HG02981 (cell line): ENCODE measurements around the gene GABRR2.
"Not testable (repeated sequence)": the region's sequence is repeated elsewhere in the genome, so short reads cannot be mapped to it uniquely, and the experiment has no call there.

Experiments
- ATAC-seq: cut with Tn5 transposase; IDR thresholded peaks from one replicate; pipeline ENCODE4 v1.9.1; 2021; ENCODE audit warnings: mild to moderate bottlenecking, moderate library complexity; ENCODE audit not compliant: unreplicated experiment

The GABRR2 gene

DNA sequence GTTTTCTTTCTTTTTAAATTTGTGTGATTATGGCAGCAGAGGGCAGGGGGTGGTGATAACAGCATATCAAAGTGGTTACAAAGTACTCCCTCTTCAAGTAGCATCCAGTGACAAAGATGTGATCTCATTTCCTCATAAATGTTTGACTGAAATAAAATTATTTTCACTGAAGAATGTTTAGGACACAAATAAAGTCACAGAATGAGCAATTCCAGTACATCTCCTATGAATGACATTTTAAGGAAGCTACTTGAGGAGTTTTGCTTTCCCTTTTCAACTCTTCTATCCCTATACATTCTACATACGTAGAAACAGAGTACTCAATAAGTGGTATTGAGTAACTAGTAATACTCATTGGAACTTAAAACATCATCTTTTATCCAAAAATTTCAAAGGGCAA is 13.9 kb upstream of the GABRR2 start:
- ATAC-seq: no peak

- no peak for ATAC-seq
Observed at GRCh38 chr6:89324304-89324703, 9.2 kb upstream of the GABRR2 start.

DNA sequence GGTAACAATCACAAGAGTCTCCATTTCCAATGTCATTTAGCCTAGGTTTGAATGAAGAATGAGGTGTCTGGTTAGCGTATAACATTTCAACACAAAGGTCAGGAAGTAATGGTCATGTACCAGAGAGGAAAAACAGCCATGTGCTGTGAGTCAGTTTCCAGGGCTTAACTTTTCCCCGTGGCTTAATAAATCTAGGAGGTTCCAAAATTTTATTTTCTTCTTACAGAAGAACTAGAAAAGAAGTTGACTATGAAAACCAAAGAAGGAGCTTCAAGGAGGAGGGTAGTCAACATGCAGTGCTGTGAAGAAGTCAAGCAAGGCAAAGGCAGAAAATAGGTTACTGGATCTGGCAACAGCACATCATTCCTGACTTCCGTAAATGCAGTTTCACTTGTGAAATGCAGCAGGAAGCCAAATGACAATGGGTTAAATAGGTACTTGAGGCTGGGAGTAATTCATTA is 8.4 kb upstream of the GABRR2 start:
- ATAC-seq: no peak

GRCh38 chr6:89321131-89321970 is 6.3 kb upstream of the GABRR2 start:
- no peak for ATAC-seq

GRCh38 chr6:89320012-89320559 is 5.0 kb upstream of the GABRR2 start:
- ATAC-seq: no peak

- ATAC-seq: no peak
Observed at GRCh38 chr6:89317067-89317466, 2.0 kb upstream of the GABRR2 start.

GRCh38 chr6:89314692-89315091 is 407 bp downstream of the GABRR2 start:
- no peak for ATAC-seq

- ATAC-seq: no peak
Observed at GRCh38 chr6:89313006-89313405, 2.1 kb downstream of the GABRR2 start.

- ATAC-seq: no peak
Observed at GRCh38 chr6:89311853-89312531, 3.1 kb downstream of the GABRR2 start.

GRCh38 chr6:89311530-89311852 is 3.6 kb downstream of the GABRR2 start:
- no peak for ATAC-seq

DNA sequence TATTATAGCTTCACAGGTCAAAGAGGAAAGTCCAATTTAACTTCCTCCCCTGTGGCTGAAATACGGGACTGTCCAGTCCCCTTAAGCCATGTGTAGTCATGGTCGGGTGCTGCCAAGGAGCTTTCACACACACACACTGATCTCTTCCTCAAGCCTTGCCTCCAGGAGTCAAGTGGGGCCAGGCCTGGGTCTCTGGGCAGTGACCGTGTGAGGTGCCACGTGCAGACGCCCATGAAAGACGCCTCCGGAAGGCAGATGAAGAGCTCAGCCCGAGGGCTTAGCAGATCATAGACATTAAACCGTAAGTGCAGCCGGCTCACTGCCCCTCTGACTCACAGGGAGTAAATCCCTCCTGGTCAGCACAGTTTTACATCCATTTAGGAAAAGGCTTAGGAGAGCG is 4.2 kb downstream of the GABRR2 start:
- ATAC-seq: no peak

DNA sequence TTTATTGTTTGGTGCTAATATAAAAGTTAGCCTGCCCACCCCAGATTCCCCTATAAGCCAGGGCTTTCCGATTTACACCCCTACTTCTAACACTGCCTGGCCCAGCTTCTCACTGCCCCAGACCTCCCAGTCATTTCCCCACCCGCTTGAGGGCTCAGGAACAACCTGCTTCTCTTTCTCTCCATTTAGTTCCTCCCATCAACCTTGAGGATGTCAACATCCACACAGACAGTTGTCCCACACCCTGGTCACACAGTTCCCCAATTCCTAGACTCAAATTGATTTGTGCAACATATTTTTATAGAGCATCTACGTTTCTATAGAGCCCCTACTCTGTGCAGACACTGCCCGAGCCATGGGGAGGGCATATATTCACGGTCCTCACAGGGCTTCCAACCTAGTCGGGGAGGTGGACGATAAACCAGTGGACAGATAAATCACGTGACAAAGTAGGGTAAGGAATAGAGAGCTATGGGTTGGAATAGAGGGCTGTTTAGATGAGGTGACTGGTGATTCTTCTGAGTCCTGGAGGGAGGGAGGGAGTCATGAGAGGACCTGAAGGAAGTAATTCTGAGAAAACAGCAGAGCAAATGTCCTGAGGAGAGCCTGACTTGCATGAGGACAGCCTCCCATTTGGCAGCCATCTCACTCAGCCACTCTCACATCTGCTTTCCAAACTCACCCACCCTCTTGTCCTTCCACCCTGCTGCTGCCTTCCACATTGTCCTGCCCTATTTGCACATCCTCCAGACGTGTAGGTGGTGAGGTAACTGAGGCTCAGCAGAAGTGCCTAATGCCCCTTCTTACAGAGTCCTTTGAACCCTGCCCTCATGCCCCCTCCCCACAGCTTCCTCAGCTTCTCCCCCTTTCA is 6.3 kb downstream of the GABRR2 start:
- no peak for ATAC-seq

DNA sequence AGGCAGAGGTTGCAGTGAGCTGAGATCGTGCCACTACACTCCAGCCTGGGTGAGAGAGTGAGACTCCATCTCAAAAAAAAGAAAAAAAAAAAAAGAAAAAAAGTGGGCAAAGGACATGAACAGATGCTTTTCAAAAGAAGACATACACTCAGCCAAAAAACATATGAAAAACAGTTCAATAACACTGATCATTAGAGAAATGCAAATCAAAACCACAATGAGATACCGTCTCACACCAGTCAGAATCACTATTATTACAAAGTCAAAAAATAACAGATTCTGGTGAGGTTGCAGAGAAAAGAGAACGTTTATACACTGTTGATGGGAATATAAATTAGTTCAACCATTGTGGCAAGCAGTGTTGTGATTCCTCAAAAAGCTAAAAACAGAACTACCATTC is 10.6 kb downstream of the GABRR2 start:
- ATAC-seq: not testable (repeated sequence)

GRCh38 chr6:89302936-89303335 is 12.2 kb downstream of the GABRR2 start:
- no peak for ATAC-seq

GRCh38 chr6:89302195-89302770 is 12.8 kb downstream of the GABRR2 start:
- no peak for ATAC-seq

- ATAC-seq: no peak
Observed at GRCh38 chr6:89301586-89302194, 13.4 kb downstream of the GABRR2 start.

DNA sequence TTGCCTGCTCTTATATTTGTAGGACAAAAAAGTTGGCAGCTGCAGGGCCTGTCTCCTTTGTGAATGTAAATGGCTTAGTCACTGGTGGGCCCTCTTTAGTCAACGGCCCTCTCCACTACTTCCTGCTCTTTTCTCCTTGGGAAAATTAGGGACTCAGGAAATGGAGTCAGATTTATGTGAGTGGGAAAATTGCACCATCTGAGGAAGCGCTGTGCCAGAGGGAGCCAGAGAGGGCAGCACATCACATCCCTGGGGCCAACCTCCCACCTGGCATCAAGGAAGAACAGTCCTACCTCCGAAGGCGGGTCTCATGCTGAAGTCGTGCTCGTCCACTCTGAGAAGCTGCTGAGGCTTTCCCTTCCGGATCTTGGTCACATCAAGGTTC is 15.6 kb downstream of the GABRR2 start:
- ATAC-seq: no peak

DNA sequence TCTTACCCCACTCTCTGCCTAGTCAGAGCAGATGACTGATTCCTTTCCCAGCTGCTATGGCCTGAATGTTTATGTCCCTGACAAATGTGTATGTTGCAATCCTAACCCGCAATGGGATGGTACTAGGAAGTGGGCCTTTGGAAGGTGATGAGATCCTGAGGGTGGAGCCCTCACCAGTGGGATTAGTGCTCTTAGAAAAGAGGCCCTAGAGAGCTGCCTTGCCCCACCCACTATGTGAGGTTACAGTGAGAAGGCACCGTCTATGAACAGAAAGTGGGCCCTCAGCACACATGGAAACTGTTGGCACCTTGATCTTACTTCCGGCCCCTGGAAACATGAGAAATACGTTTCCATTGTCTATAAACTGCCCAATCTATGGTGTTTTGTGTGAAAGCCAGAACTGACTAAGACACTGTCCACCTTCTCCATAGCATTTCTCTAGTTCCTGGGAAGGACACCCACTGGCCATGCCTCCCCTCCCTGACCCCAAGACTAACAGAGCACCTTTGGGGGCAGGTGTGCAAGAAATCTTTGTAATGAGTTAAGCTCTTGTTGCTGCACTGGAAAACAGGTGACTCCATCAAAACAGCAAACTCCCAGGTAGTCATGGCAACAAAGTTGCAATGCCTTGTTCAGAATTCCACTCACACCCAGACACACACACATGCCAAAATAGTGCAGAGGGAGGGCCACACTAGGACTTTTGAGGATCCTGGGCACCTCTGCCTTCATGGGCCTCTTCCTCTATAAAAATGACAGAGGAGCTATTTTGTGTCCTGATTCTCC is 16.2 kb downstream of the GABRR2 start:
- ATAC-seq: no peak

- peak; percentile 91 for ATAC-seq
Observed at GRCh38 chr6:89297695-89298351, 17.3 kb downstream of the GABRR2 start.
